Parathyroid adenoma (tissue), 2 donors: ENCODE data around the gene LRRC4C.

Experiments used
- H2AFZ ChIP-seq: fragments of 300-600 bp; sonication (generic); one replicate; pipeline ENCODE4 v1.7.0; 2017; ENCODE audit warnings: antibody characterized with exemption, mild to moderate bottlenecking
- H3K27ac ChIP-seq: fragments of 300-600 bp; sonication (generic); one replicate; pipeline ENCODE4 v1.7.0; 2017
- H3K27me3 ChIP-seq: fragments of 300-600 bp; sonication (generic); one replicate; pipeline ENCODE4 v1.7.0; 2017; ENCODE audit warnings: low read length; ENCODE audit not compliant: control insufficient read depth, insufficient read depth
- H3K36me3 ChIP-seq: fragments of 300-600 bp; sonication (generic); one replicate; pipeline ENCODE4 v1.7.0; 2017; ENCODE audit warnings: low read length; ENCODE audit not compliant: control insufficient read depth, insufficient read depth
- H3K4me1 ChIP-seq: fragments of 300-600 bp; sonication (generic); one replicate; pipeline ENCODE4 v1.7.0; 2017; ENCODE audit warnings: control low read depth
- H3K4me2 ChIP-seq: fragments of 300-600 bp; sonication (generic); one replicate; pipeline ENCODE4 v1.7.0; 2017; ENCODE audit warnings: low read length
- H3K4me3 ChIP-seq: fragments of 300-600 bp; sonication (generic); one replicate; pipeline ENCODE4 v1.7.0; 2017; ENCODE audit warnings: low read depth, low read length
- H3K79me2 ChIP-seq: fragments of 300-600 bp; sonication (generic); one replicate; pipeline ENCODE4 v1.7.0; 2017; ENCODE audit warnings: control low read depth
- H3K9ac ChIP-seq: fragments of 300-600 bp; sonication (generic); one replicate; pipeline ENCODE4 v1.7.0; 2017; ENCODE audit warnings: mild to moderate bottlenecking
- H3K9me3 ChIP-seq: fragments of 300-600 bp; sonication (generic); one replicate; pipeline ENCODE4 v1.7.0; 2017; ENCODE audit warnings: low read length; ENCODE audit not compliant: control insufficient read depth
- TF ChIP-seq, protein P1 (sequence below): fragments of 300-600 bp; sonication (generic); IDR thresholded peaks from one replicate; pipeline ENCODE4 v1.7.0; 2017; ENCODE audit warnings: antibody characterized with exemption, mild to moderate bottlenecking
- donor health status: primary hyperparathyroidism.

LRRC4C gene

DNA sequence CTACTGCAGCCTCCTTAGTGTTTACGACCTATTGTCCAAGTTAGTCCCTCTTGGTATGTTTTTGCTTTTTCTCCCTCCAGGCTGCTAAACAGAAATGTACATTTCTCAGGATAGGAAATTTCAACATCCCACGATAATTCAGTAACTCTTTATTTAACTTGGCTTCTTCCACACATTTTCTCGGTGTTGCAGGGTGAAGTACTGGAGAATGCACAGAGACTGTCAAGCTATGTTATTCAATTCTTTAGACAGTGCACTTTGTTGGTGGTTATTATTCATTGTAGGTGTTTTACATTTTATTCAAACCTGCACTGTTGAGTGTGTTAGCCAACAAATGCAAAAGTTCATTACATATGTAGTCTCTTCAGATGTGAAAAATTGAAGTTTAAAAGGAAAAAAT is 839.8 kb downstream of the LRRC4C start:
- Histone ChIP-seq H3K4me3 (no peak overlapping the region), H3K36me3 (no peaks in the 10 kb centered on the region), H3K9ac (no peak overlapping the region), H3K79me2 (no peaks in the 10 kb centered on the region), H2AFZ (no peak overlapping the region), H3K4me2 (no peak overlapping the region), H3K27me3 (no peaks in the 10 kb centered on the region), H3K9me3 (no peaks in the 10 kb centered on the region), H3K4me1 (no peaks in the 10 kb centered on the region), H3K27ac (no peak overlapping the region)
- TF ChIP-seq, protein P1, sequence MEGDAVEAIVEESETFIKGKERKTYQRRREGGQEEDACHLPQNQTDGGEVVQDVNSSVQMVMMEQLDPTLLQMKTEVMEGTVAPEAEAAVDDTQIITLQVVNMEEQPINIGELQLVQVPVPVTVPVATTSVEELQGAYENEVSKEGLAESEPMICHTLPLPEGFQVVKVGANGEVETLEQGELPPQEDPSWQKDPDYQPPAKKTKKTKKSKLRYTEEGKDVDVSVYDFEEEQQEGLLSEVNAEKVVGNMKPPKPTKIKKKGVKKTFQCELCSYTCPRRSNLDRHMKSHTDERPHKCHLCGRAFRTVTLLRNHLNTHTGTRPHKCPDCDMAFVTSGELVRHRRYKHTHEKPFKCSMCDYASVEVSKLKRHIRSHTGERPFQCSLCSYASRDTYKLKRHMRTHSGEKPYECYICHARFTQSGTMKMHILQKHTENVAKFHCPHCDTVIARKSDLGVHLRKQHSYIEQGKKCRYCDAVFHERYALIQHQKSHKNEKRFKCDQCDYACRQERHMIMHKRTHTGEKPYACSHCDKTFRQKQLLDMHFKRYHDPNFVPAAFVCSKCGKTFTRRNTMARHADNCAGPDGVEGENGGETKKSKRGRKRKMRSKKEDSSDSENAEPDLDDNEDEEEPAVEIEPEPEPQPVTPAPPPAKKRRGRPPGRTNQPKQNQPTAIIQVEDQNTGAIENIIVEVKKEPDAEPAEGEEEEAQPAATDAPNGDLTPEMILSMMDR, result no peak

DNA sequence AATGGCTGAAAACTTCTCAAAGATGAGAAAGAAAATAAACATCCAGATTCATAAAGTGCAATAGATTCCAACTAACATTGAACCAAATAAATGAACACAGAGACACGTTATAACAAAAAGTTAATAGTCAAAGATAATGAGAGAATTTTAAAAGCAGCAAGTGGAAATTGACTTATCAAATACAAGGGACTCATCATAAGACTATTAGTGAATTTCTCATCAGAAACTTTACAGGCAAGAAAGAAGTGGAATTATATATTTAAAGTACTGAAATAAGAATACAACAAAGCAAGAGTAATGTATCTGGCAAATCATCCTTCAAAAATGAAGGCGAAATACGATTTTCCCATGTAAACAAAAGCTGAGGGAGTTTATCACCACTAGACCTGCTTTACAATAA is 852.7 kb downstream of the LRRC4C start:
- TF ChIP-seq, protein P1, result no peak
- no peaks in the 10 kb centered on the region for H3K4me1 ChIP-seq
- H3K27me3 ChIP-seq, result no peaks in the 10 kb centered on the region
- no peaks in the 10 kb centered on the region for H3K9me3 ChIP-seq
- no peak overlapping the region for H3K27ac ChIP-seq
- H3K4me2 ChIP-seq, result no peak overlapping the region
- H2AFZ ChIP-seq, result no peak overlapping the region
- H3K79me2 ChIP-seq, result no peaks in the 10 kb centered on the region
- H3K9ac ChIP-seq, result no peak overlapping the region
- no peaks in the 10 kb centered on the region for H3K36me3 ChIP-seq
- no peak overlapping the region for H3K4me3 ChIP-seq

DNA sequence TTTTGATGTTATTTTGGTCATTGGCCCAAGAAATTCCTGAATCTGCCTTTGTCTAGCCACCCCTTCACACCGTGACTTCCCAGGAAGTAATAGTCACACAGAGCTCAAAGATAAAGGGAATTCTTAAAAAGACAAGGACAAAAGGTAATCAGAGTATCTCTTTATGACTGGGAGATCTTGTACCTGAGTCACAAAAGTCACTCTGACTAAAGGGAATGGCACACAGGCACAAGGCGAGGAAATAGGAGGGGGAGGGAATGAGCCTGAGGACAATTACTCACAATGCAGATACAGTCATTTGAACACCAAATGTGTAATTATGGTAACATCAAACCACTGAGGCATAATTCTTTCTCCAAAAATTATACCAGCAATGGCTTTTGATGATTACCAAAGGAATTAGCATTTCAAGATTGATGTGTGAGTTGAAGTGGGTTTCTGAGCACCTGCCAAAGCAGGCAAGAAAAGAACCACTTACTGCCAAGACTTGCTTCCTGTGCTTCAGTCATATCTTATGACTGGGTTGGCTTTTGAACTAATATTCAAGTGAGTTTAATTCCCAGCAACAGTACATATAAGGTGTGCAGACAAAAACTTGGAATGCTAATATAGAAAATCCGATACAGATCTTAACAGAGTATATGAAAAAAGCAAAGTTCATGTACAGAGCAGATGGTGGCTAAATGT is 856.4 kb downstream of the LRRC4C start:
- Histone ChIP-seq H3K4me1 (no peaks in the 10 kb centered on the region), H2AFZ (no peak overlapping the region), H3K27me3 (no peaks in the 10 kb centered on the region), H3K4me2 (no peak overlapping the region), H3K27ac (no peak overlapping the region), H3K4me3 (no peak overlapping the region), H3K9me3 (no peaks in the 10 kb centered on the region), H3K79me2 (no peaks in the 10 kb centered on the region), H3K9ac (no peak overlapping the region), H3K36me3 (no peaks in the 10 kb centered on the region)
- TF ChIP-seq, protein P1, result no peak

DNA sequence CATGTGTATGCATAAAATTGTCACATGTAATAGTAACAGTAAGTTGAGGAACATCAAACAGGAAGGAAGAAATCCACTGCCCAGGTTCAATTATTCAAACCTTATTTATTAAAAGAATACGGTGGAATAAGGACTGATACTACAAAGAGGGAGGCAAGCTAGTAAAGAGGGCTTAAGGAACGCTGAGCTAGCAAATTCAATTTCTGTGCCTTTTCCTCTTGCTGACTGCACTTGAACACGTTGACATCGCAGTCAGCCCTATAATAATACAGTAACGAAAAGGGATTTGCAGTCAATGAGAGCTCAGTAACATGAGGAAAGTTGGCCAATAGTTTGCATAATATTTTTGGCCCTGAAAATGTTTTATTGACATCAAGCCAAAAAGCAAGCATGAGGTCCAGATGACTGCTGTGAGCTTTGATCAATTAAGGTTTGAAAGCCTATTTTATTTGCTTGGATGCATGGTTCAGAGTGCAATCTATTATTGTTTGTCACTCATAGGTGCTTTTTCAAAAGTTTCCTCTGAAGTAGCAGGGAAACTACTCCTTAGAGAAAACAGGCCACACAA is 861.8 kb downstream of the LRRC4C start:
- Histone ChIP-seq H3K4me3 (no peak overlapping the region), H3K9ac (no peak overlapping the region), H3K79me2 (no peaks in the 10 kb centered on the region), H3K4me1 (no peaks in the 10 kb centered on the region), H3K4me2 (no peak overlapping the region), H3K27me3 (no peaks in the 10 kb centered on the region), H3K9me3 (no peaks in the 10 kb centered on the region), H3K27ac (no peak overlapping the region), H2AFZ (no peak overlapping the region), H3K36me3 (no peaks in the 10 kb centered on the region)
- TF ChIP-seq, protein P1, result no peak
